Body of pancreas (tissue), 4 donors: ENCODE data around the gene BIK. TPM values are rescaled to one million over a fixed set of nuclear protein-coding genes. Genes with fewer than 3 reads are reported as not detected.

ENCODE experiments used
- ATAC-seq: fragments of 150-250 bp; one replicate; pipeline ENCODE4 v1.9.1; 2016
- DNase-seq, 4 donors: peaks; one replicate each; pipeline ENCODE4 v3.0.0-alpha.2; 2019
- H3K27ac ChIP-seq, 4 donors: fragments of 200-600 bp; sonication (generic); 1 replicate in 3 of 4; 2 replicates in 1 of 4; pipeline versions ENCODE4 v1.5.1 to v1.6.1; 2016 to 2019; ENCODE audit warnings: mild to moderate bottlenecking in 1 of 4, mixed read lengths in 1 of 4, moderate library complexity in 1 of 4
- H3K27me3 ChIP-seq, 2 donors: fragments of 200-600 bp; sonication (generic); one replicate each; pipeline ENCODE4 v1.6.0; 2016; ENCODE audit warnings: mild to moderate bottlenecking in 1 of 2
- H3K36me3 ChIP-seq, 2 donors: fragments of 200-600 bp; sonication (generic); replicated peaks in 1 of 2; 2 replicates each; pipeline ENCODE4 v1.5.1; 2016; ENCODE audit warnings: low read depth in 2 of 2; ENCODE audit not compliant: insufficient read depth in 1 of 2
- H3K4me1 ChIP-seq: fragments of 200-600 bp; sonication (generic); one replicate; pipeline ENCODE4 v1.6.0; 2016
- H3K4me3 ChIP-seq, 2 donors: fragments of 200-600 bp; sonication (generic); 1 replicate in 1 of 2; 2 replicates in 1 of 2; pipeline ENCODE4 v1.5.1; 2016 to 2019
- H3K9me3 ChIP-seq, 3 donors: fragments of 200-600 bp; sonication (generic); 1 replicate in 2 of 3; 2 replicates in 1 of 3; pipeline ENCODE4 v1.5.1; 2016
- POLR2A ChIP-seq, 3 donors: fragments of 450-650 bp; IDR thresholded peaks; one replicate each; pipeline ENCODE4 v1.6.1; 2016; ENCODE audit warnings: antibody characterized with exemption in 3 of 3, mild to moderate bottlenecking in 2 of 3
- WGBS, 2 donors: methylation state at CpG; one replicate each; pipeline ENCODE4 v1.1.5; 2017; 5-methylcytosine and 5-hydroxymethylcytosine counted together
- intact Hi-C: fragments of 100-400 bp; cut with DNase I; formaldehyde crosslinking; loops from one replicate; pipeline ENCODE4 v1.15.1; 2023
- total RNA-seq, 2 donors: library from RNA; depleted of rRNA; stranded (reverse); fragments of >200 nt; gene quantifications; one replicate each; pipeline ENCODE4 v1.1.0, GENCODE V29; 2016
- TF ChIP-seq, protein P1 (sequence below), 7 experiments: fragments of 450-650 bp in 4 of 7; fragments of 200-600 bp in 3 of 7; sonication (generic) in 3 of 7; IDR thresholded peaks; one replicate each; pipeline ENCODE4 v1.5.1; 2016 to 2019; ENCODE audit warnings: antibody characterized with exemption in 7 of 7

BIK gene
- total RNA-seq, 2 donors from 2014 or later = 1.6 to 11.5 TPM

- no peaks in the 10 kb centered on the region for H3K27me3 ChIP-seq
- ATAC-seq = peak; percentile 30
- TF ChIP-seq, protein P1, sequence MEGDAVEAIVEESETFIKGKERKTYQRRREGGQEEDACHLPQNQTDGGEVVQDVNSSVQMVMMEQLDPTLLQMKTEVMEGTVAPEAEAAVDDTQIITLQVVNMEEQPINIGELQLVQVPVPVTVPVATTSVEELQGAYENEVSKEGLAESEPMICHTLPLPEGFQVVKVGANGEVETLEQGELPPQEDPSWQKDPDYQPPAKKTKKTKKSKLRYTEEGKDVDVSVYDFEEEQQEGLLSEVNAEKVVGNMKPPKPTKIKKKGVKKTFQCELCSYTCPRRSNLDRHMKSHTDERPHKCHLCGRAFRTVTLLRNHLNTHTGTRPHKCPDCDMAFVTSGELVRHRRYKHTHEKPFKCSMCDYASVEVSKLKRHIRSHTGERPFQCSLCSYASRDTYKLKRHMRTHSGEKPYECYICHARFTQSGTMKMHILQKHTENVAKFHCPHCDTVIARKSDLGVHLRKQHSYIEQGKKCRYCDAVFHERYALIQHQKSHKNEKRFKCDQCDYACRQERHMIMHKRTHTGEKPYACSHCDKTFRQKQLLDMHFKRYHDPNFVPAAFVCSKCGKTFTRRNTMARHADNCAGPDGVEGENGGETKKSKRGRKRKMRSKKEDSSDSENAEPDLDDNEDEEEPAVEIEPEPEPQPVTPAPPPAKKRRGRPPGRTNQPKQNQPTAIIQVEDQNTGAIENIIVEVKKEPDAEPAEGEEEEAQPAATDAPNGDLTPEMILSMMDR (IDR thresholded peaks at IDR 0.05) = peak in 1 of 7 experiments; percentile 2
- TF ChIP-seq POLR2A (IDR thresholded peaks at IDR 0.05) = peak in 1 of 3 donors; percentile 13
- H3K4me3 ChIP-seq = no peak overlapping the region
- WGBS, 2 donors = 23 to 31% methylated on average over 18 to 20 of the region's 20 CpGs
- intact Hi-C loops = no loop called here
- no peaks in the 10 kb centered on the region for H3K9me3 ChIP-seq
- H3K4me1 ChIP-seq = peaks cover 22% of the 10 kb centered on the region
- H3K36me3 ChIP-seq = peaks cover 3 to 9% of the 10 kb centered on the region in 2 donors
- H3K27ac ChIP-seq = peak overlapping the region in 1 of 4 donors; percentile 22
- DNase-seq = peak; percentile 30 to 73 (median 48)
These were observed 18.4 kb downstream of the BIK start for GRCh38 chr22:43128928-43129424.

- Histone ChIP-seq H3K9me3 (no peaks in the 10 kb centered on the region), H3K36me3 (peaks cover 3 to 9% of the 10 kb centered on the region in 2 donors), H3K4me1 (peaks cover 22% of the 10 kb centered on the region), H3K4me3 (no peak overlapping the region), H3K27ac (no peak overlapping the region), H3K27me3 (no peaks in the 10 kb centered on the region)
- intact Hi-C loops = no loop called here
- DNase-seq (no peak), ATAC-seq (no peak)
- WGBS, 2 donors = 48 to 51% methylated on average over 9 to 16 of the region's 16 CpGs
- TF ChIP-seq, protein P1 (IDR thresholded peaks at IDR 0.05) = no peak
- TF ChIP-seq POLR2A (IDR thresholded peaks at IDR 0.05) = no peak
These were observed 19.2 kb downstream of the BIK start for GRCh38 chr22:43129426-43130425.

- no peak overlapping the region for H3K27ac ChIP-seq
- peaks cover 18% of the 10 kb centered on the region for H3K4me1 ChIP-seq
- WGBS, 2 donors = 88% methylated on average over 16 to 17 of the region's 17 CpGs
- H3K27me3 ChIP-seq = no peaks in the 10 kb centered on the region
- H3K4me3 ChIP-seq = no peak overlapping the region
- no peaks in the 10 kb centered on the region for H3K9me3 ChIP-seq
- DNase-seq (no peak), ATAC-seq (no peak)
- TF ChIP-seq, protein P1 (IDR thresholded peaks at IDR 0.05) = no peak
- TF ChIP-seq POLR2A (IDR thresholded peaks at IDR 0.05) = no peak
- intact Hi-C loops = no loop called here
- H3K36me3 ChIP-seq = peaks cover 3 to 16% of the 10 kb centered on the region in 2 donors
These were observed 21.4 kb downstream of the BIK start for GRCh38 chr22:43131773-43132501.

DNA sequence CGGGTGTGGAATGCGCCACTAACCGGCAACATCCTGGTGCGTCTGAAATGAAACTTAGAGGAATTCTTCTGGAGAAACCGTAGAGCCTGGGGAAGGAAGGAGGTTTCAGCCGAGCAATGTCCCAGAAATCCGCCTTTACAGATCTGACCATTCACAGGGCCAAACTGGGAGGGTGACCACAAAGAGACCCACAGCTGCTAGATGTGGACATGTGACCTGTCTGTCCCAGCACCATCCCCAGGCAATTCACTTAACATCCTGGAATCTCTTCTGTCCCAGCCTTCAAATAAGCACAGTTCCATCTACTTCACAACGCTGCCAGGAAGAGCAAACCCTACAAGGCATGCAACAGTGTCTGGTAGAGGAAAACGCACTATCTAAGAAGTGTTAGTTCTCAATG is 22.9 kb downstream of the BIK start:
- intact Hi-C loops = no loop called here
- Histone ChIP-seq H3K9me3 (no peaks in the 10 kb centered on the region), H3K4me1 (peaks cover 16% of the 10 kb centered on the region), H3K36me3 (peaks cover 3 to 18% of the 10 kb centered on the region in 2 donors), H3K4me3 (no peak overlapping the region), H3K27ac (no peak overlapping the region), H3K27me3 (no peaks in the 10 kb centered on the region)
- ATAC-seq (no peak), DNase-seq (no peak)
- TF ChIP-seq, protein P1 (IDR thresholded peaks at IDR 0.05) = no peak
- TF ChIP-seq POLR2A (IDR thresholded peaks at IDR 0.05) = no peak
- 75 to 81% methylated on average over 4 to 9 of the region's 9 CpGs for WGBS, 2 donors
